ENCODE measurements around the gene TRAF2. TPM values are rescaled to one million over a fixed set of nuclear protein-coding genes. Genes with fewer than 3 reads are reported as not detected.

Gene TRAF2
- total and polyA plus RNA-seq, 9 of the 15 experiments (the other 6 are each of a cell fraction or from before 2014, with no cell fraction given), result 0.24 to 45.2 (median 18.0) TPM

GRCh38 chr9:136845465-136846260, 40.7 kb upstream of the TRAF2 start (continued):
- peak; percentile 96 for TF ChIP-seq ZBTB33 (CRISPR knock-in tag; IDR thresholded peaks at IDR 0.05)
- TF ChIP-seq ZFX (CRISPR knock-in tag; IDR thresholded peaks at IDR 0.05), result no peak
- no peak for TF ChIP-seq ZHX1 (conservative IDR thresholded peaks at IDR 0.05; ENCODE audit: low read length)
- TF ChIP-seq NFATC3 (IDR thresholded peaks at IDR 0.05), result no peak
- no peak for TF ChIP-seq JUNB (CRISPR knock-in tag; conservative IDR thresholded peaks at IDR 0.05)
- no peak for TF ChIP-seq CUX1 (CRISPR knock-in tag; IDR thresholded peaks at IDR 0.05)
- peak; percentile 73 for TF ChIP-seq POLR2G (IDR thresholded peaks at IDR 0.05; ENCODE audit: low read depth, low read length)
- no peak for TF ChIP-seq MTA1 (IDR thresholded peaks at IDR 0.05; ENCODE audit: borderline replicate concordance)
- TF ChIP-seq CXXC5 (CRISPR knock-in tag; IDR thresholded peaks at IDR 0.05), result no peak
- no peak for TF ChIP-seq HINFP (tag; conservative IDR thresholded peaks at IDR 0.05; ENCODE audit: low read depth)
- peak; percentile 48; the same call in 1 of the 2 replicates for TF ChIP-seq RBFOX2 (IDR thresholded peaks at IDR 0.05; ENCODE audit: low read depth, low read length)
- TF ChIP-seq DDX20 (tag; IDR thresholded peaks at IDR 0.05; ENCODE audit: low read depth), result no peak
